PC-9 (cell line): ENCODE results near the gene CLCN2. TPM values are rescaled to one million over a fixed set of nuclear protein-coding genes. Genes with fewer than 3 reads are reported as not detected.

ENCODE experiments used
- BruUV-seq: library from RNA; stranded (reverse); fragments of 400-500 nt; replicated peaks from 2 replicates; lab custom pipeline; 2021; lab: Mats Ljungman, UMichigan
- CTCF ChIA-PET: fragments of 300-600 bp; sonication (Branson Sonifier 250); formaldehyde crosslinking; loops from one replicate; lab custom pipeline; 2022; ENCODE audit warnings: antibody characterized with exemption; lab: Charles Lee
- POLR2A ChIA-PET: fragments of 300-600 bp; sonication (Branson Sonifier 250); formaldehyde crosslinking; loops from one replicate; lab custom pipeline; 2022; ENCODE audit warnings: antibody characterized with exemption; ENCODE audit not compliant: unreplicated experiment; lab: Charles Lee
- DNase-seq, 2 experiments: peaks; one replicate each; pipeline versions ENCODE4 v3.0.0 to v3.0.0-alpha.2; 2015 to 2022; ENCODE audit warnings: mixed read lengths in 1 of 2
- H2AFZ ChIP-seq: fragments of 200-600 bp; sonication (generic); 2 replicates; pipeline ENCODE4 v1.8.1; 2017; ENCODE audit warnings: antibody characterized with exemption
- H3F3A ChIP-seq: fragments of 200-600 bp; sonication (generic); 2 replicates; pipeline ENCODE4 v1.8.1; 2017; ENCODE audit warnings: antibody characterized with exemption, mild to moderate bottlenecking, low read depth; ENCODE audit not compliant: insufficient read depth
- H3K27ac ChIP-seq: fragments of 200-600 bp; sonication (generic); 2 replicates; pipeline ENCODE4 v1.6.1; 2016; ENCODE audit warnings: mixed run types
- H3K27me3 ChIP-seq: fragments of 200-600 bp; sonication (generic); 2 replicates; pipeline ENCODE4 v1.6.1; 2016; ENCODE audit warnings: low read depth, mixed run types; ENCODE audit not compliant: insufficient read depth
- H3K36me3 ChIP-seq: fragments of 200-600 bp; sonication (generic); 2 replicates; pipeline ENCODE4 v1.6.1; 2016; ENCODE audit warnings: low read depth, mixed run types
- H3K4me1 ChIP-seq: fragments of 200-600 bp; sonication (generic); replicated peaks from 2 replicates; pipeline ENCODE4 v1.6.1; 2016; ENCODE audit warnings: mixed run types; ENCODE audit not compliant: insufficient read depth
- H3K4me2 ChIP-seq: fragments of 200-600 bp; sonication (generic); 2 replicates; pipeline ENCODE4 v1.6.1; 2017; ENCODE audit warnings: mixed run types
- H3K4me3 ChIP-seq: fragments of 200-600 bp; sonication (generic); 2 replicates; pipeline ENCODE4 v1.6.1; 2016; ENCODE audit warnings: mixed run types
- H3K79me2 ChIP-seq: fragments of 200-600 bp; sonication (generic); 2 replicates; pipeline ENCODE4 v1.6.1; 2017; ENCODE audit warnings: low read depth, mixed run types
- H3K9me2 ChIP-seq: fragments of 200-600 bp; sonication (generic); 2 replicates; pipeline ENCODE4 v1.8.1; 2017; ENCODE audit warnings: mild to moderate bottlenecking; ENCODE audit not compliant: insufficient read depth
- H3K9me3 ChIP-seq: fragments of 200-600 bp; sonication (generic); 2 replicates; pipeline ENCODE4 v1.8.1; 2016; ENCODE audit warnings: low read depth; ENCODE audit not compliant: insufficient read depth
- H4K20me1 ChIP-seq: fragments of 200-600 bp; sonication (generic); 2 replicates; pipeline ENCODE4 v1.8.1; 2017; ENCODE audit not compliant: insufficient read depth
- EZH2 ChIP-seq: fragments of 200-600 bp; sonication (generic); IDR thresholded peaks from 2 replicates; pipeline ENCODE4 v1.8.0; 2017; ENCODE audit warnings: antibody characterized with exemption, low read depth
- intact Hi-C: fragments of 100-400 bp; cut with micrococcal nuclease; formaldehyde crosslinking; loops from one replicate; pipeline ENCODE4 v1.10.0; 2022; ENCODE audit not compliant: unreplicated experiment
- total RNA-seq: library from RNA; stranded (reverse); gene quantifications from 2 replicates; pipeline ENCODE4 v1.2.3, GENCODE V29; 2021
- TF ChIP-seq, protein P1 (sequence below): fragments of 200-600 bp; sonication (generic); conservative IDR thresholded peaks from 2 replicates; pipeline ENCODE4 v1.6.1; 2017; ENCODE audit warnings: mixed run types, antibody characterized with exemption, mild to moderate bottlenecking, moderate library complexity

Gene CLCN2
- total RNA-seq, 1 experiment from 2014 or later: 27.1 TPM

- Histone ChIP-seq H3K9me2 (no peaks in the 10 kb centered on the region), H3K27ac (peak overlapping the region; percentile 95), H4K20me1 (peaks cover 23% of the 10 kb centered on the region), H3K79me2 (peaks cover 35% of the 10 kb centered on the region), H3K4me1 (peaks cover 22% of the 10 kb centered on the region), H3K4me3 (peak overlapping the region; percentile 85), H3F3A (peaks cover 41% of the 10 kb centered on the region), H2AFZ (peak overlapping the region; percentile 81), H3K27me3 (no peaks in the 10 kb centered on the region), H3K36me3 (peaks cover 16% of the 10 kb centered on the region), H3K9me3 (no peaks in the 10 kb centered on the region), H3K4me2 (peak overlapping the region; percentile 99)
- POLR2A ChIA-PET: interaction anchor here (0.6 to 1.0 kb wide), 6 partner anchors 9 to 227 kb away, joined by 3 to 36 read pairs (median 4); no protein-coding TSS in a partner anchor
- peak; percentile 76 to 87 for DNase-seq
- BruUV-seq: TSS peak; percentile 71
- intact Hi-C loops: loop anchor here (1.0 to 5.0 kb wide), 7 partner anchors 17 to 345 kb away; partner anchors contain the start of genes ABCC5, ALG3 and EEF1AKMT4
- CTCF ChIA-PET: interaction anchor here (0.5 to 2.8 kb wide), 6 partner anchors 9 to 788 kb away, joined by 3 to 17 read pairs (median 6); no protein-coding TSS in a partner anchor
- TF ChIP-seq, protein P1, sequence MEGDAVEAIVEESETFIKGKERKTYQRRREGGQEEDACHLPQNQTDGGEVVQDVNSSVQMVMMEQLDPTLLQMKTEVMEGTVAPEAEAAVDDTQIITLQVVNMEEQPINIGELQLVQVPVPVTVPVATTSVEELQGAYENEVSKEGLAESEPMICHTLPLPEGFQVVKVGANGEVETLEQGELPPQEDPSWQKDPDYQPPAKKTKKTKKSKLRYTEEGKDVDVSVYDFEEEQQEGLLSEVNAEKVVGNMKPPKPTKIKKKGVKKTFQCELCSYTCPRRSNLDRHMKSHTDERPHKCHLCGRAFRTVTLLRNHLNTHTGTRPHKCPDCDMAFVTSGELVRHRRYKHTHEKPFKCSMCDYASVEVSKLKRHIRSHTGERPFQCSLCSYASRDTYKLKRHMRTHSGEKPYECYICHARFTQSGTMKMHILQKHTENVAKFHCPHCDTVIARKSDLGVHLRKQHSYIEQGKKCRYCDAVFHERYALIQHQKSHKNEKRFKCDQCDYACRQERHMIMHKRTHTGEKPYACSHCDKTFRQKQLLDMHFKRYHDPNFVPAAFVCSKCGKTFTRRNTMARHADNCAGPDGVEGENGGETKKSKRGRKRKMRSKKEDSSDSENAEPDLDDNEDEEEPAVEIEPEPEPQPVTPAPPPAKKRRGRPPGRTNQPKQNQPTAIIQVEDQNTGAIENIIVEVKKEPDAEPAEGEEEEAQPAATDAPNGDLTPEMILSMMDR: no peak
Observed at GRCh38 chr3:184361932-184362667, 695 bp upstream of the CLCN2 start.

GRCh38 chr3:184360929-184361531, 375 bp downstream of the CLCN2 start:
- DNase-seq: no peak
- Histone ChIP-seq H3K4me3 (peak overlapping the region; percentile 85), H3K79me2 (peaks cover 35% of the 10 kb centered on the region), H3K4me2 (peak overlapping the region; percentile 99), H3K27me3 (no peaks in the 10 kb centered on the region), H2AFZ (peak overlapping the region; percentile 98), H3K9me3 (no peaks in the 10 kb centered on the region), H3K36me3 (peaks cover 11% of the 10 kb centered on the region), H3F3A (peaks cover 31% of the 10 kb centered on the region), H3K4me1 (peaks cover 22% of the 10 kb centered on the region), H4K20me1 (peaks cover 13% of the 10 kb centered on the region), H3K27ac (no peak overlapping the region), H3K9me2 (no peaks in the 10 kb centered on the region)
- ChIA-PET POLR2A (no interaction called here), CTCF (interaction anchor here (2.8 kb wide), 1 partner anchor 11 kb away, joined by 7 read pairs; no protein-coding TSS in a partner anchor)
- TF ChIP-seq, protein P1: no peak
- TF ChIP-seq EZH2: no peak
- BruUV-seq: no TSS peak
- intact Hi-C loops: loop anchor here (5.0 kb wide), 2 partner anchors 184 to 344 kb away; partner anchors contain the start of gene ABCC5

- Histone ChIP-seq H3K36me3 (peaks cover 11% of the 10 kb centered on the region), H3K27ac (no peak overlapping the region), H3K4me3 (peak overlapping the region; percentile 85), H3K9me2 (no peaks in the 10 kb centered on the region), H2AFZ (peak overlapping the region; percentile 98), H3F3A (peaks cover 27% of the 10 kb centered on the region), H4K20me1 (peaks cover 10% of the 10 kb centered on the region), H3K79me2 (peaks cover 33% of the 10 kb centered on the region), H3K4me2 (peak overlapping the region; percentile 99), H3K4me1 (peaks cover 22% of the 10 kb centered on the region), H3K27me3 (no peaks in the 10 kb centered on the region), H3K9me3 (no peaks in the 10 kb centered on the region)
- no peak for DNase-seq
- POLR2A ChIA-PET: no interaction called here
- no TSS peak for BruUV-seq
- TF ChIP-seq, protein P1: no peak
- TF ChIP-seq EZH2: no peak
- intact Hi-C loops: loop anchor here (5.0 kb wide), 2 partner anchors 183 to 343 kb away; partner anchors contain the start of gene ABCC5
- CTCF ChIA-PET: interaction anchor here (2.8 kb wide), 1 partner anchor 11 kb away, joined by 7 read pairs; no protein-coding TSS in a partner anchor
Observed at GRCh38 chr3:184360070-184360928, 1.1 kb downstream of the CLCN2 start.
